Measurements from ENCODE around the gene NDUFB8.

NDUFB8 gene

GRCh38 chr10:100506596-100507356 is 22.9 kb downstream of the NDUFB8 start:
- DNase-seq (ENCODE audit: low spot score): no peak

- DNase-seq (ENCODE audit: low spot score): no peak
Measured at GRCh38 chr10:100505164-100505563, 24.5 kb downstream of the NDUFB8 start.

- DNase-seq (ENCODE audit: low spot score): no peak
Measured at GRCh38 chr10:100504096-100504495, 25.6 kb downstream of the NDUFB8 start.

- no peak for DNase-seq (ENCODE audit: low spot score)
Measured at GRCh38 chr10:100502926-100503494, 26.7 kb downstream of the NDUFB8 start.

- no peak for DNase-seq (ENCODE audit: low spot score)
Measured at GRCh38 chr10:100501423-100501822, 28.2 kb downstream of the NDUFB8 start.

GRCh38 chr10:100498059-100498458 is 31.6 kb downstream of the NDUFB8 start:
- DNase-seq (ENCODE audit: low spot score): no peak

GRCh38 chr10:100496567-100496966 is 33.1 kb downstream of the NDUFB8 start:
- DNase-seq (ENCODE audit: low spot score): no peak

- DNase-seq (ENCODE audit: low spot score): no peak
Measured at GRCh38 chr10:100490531-100490930, 39.1 kb downstream of the NDUFB8 start.

- no peak for DNase-seq (ENCODE audit: low spot score)
Measured at GRCh38 chr10:100489396-100489795, 40.3 kb downstream of the NDUFB8 start.

GRCh38 chr10:100487529-100487928 is 42.1 kb downstream of the NDUFB8 start:
- DNase-seq (ENCODE audit: low spot score): no peak

- DNase-seq (ENCODE audit: low spot score): peak; percentile 72
Measured at GRCh38 chr10:100485801-100486495, 43.7 kb downstream of the NDUFB8 start.

- DNase-seq (ENCODE audit: low spot score): peak; percentile 42
Measured at GRCh38 chr10:100485366-100485765, 44.3 kb downstream of the NDUFB8 start.

- DNase-seq (ENCODE audit: low spot score): no peak
Measured at GRCh38 chr10:100483876-100484666, 45.6 kb downstream of the NDUFB8 start.

- no peak for DNase-seq (ENCODE audit: low spot score)
Measured at GRCh38 chr10:100482834-100483185, 46.9 kb downstream of the NDUFB8 start.

GRCh38 chr10:100482181-100482833 is 47.4 kb downstream of the NDUFB8 start:
- peak; percentile 84 for DNase-seq (ENCODE audit: low spot score)

- peak; percentile 90 for DNase-seq (ENCODE audit: low spot score)
Measured at GRCh38 chr10:100481462-100482081, 48.1 kb downstream of the NDUFB8 start.

GRCh38 chr10:100480002-100480401 is 49.7 kb downstream of the NDUFB8 start:
- DNase-seq (ENCODE audit: low spot score): no peak

- no peak for DNase-seq (ENCODE audit: low spot score)
Measured at GRCh38 chr10:100479037-100479436, 50.6 kb downstream of the NDUFB8 start.

- DNase-seq (ENCODE audit: low spot score): no peak
Measured at GRCh38 chr10:100477970-100478369, 51.7 kb downstream of the NDUFB8 start.

Measured in iPS-NIHi11 (cell line).